H1 (cell line): ENCODE results near the gene SCMH1. TPM values are rescaled to one million over a fixed set of nuclear protein-coding genes. Genes with fewer than 3 reads are reported as not detected.

ENCODE experiments used
- CTCF ChIA-PET: fragments of 300-600 bp; sonication (Branson Sonifier 250); formaldehyde crosslinking; loops from one replicate; lab custom pipeline; 2021; ENCODE audit not compliant: partially characterized antibody; lab: Charles Lee
- POLR2A ChIA-PET: fragments of 300-600 bp; sonication (Branson Sonifier 250); formaldehyde crosslinking; loops from one replicate; lab custom pipeline; 2021; ENCODE audit warnings: inconsistent platforms; ENCODE audit not compliant: partially characterized antibody; lab: Charles Lee
- DNase-seq, 2 experiments: peaks; one replicate each; pipeline versions ENCODE4 v3.0.0 to v3.0.0-alpha.2; 2010 to 2022; ENCODE audit warnings: low spot score in 2 of 2, low read depth in 1 of 2, mixed read lengths in 1 of 2
- FAIRE-seq: peaks from 2 replicates; lab custom pipeline; 2011; peaks lifted over from hg19 to GRCh38; lab: Jason Lieb, UNC
- H2AFZ ChIP-seq: 2 replicates; pipeline ENCODE4 v1.8.1; 2012; ENCODE audit warnings: low read length, inconsistent platforms
- H2AK5ac ChIP-seq: 2 replicates; pipeline ENCODE4 v1.6.1; 2013; ENCODE audit warnings: low read depth, low read length
- H2BK120ac ChIP-seq: replicated peaks from 2 replicates; pipeline ENCODE3; 2013; ENCODE audit warnings: low read depth, low read length, inconsistent platforms
- H2BK12ac ChIP-seq: 2 replicates; pipeline ENCODE4 v1.6.1; 2013; ENCODE audit warnings: low read depth, low read length
- H2BK15ac ChIP-seq: 2 replicates; pipeline ENCODE4 v1.6.1; 2013; ENCODE audit warnings: low read length
- H2BK20ac ChIP-seq: 2 replicates; pipeline ENCODE4 v1.6.1; 2013; ENCODE audit warnings: low read length
- H2BK5ac ChIP-seq: 2 replicates; pipeline ENCODE4 v1.6.1; 2013; ENCODE audit warnings: low read depth, low read length
- H3K14ac ChIP-seq: 2 replicates; pipeline ENCODE4 v1.6.1; 2013; ENCODE audit warnings: inconsistent platforms; ENCODE audit not compliant: insufficient read length
- H3K18ac ChIP-seq: 2 replicates; pipeline ENCODE4 v1.6.1; 2013; ENCODE audit warnings: low read length; ENCODE audit errors: extremely low read depth
- H3K23ac ChIP-seq: 2 replicates; pipeline ENCODE4 v1.6.1; 2013; ENCODE audit warnings: inconsistent platforms; ENCODE audit not compliant: insufficient read length
- H3K23me2 ChIP-seq: 2 replicates; pipeline ENCODE4 v1.6.1; 2013; ENCODE audit warnings: low read depth, low read length
- H3K27ac ChIP-seq: 2 replicates; pipeline ENCODE4 v1.6.1; 2011; ENCODE audit warnings: low read depth, low read length, inconsistent platforms
- H3K27me3 ChIP-seq, 4 experiments: replicated peaks in 1 of 4; 1 replicate in 1 of 4; 2 replicates in 3 of 4; pipeline versions ENCODE4 v1.6.1 to v1.8.1; 2011 to 2013; ENCODE audit warnings: low read length in 3 of 4, mild to moderate bottlenecking in 3 of 4, inconsistent platforms in 2 of 4, mixed read lengths in 2 of 4, moderate library complexity in 1 of 4; ENCODE audit not compliant: control insufficient read depth in 3 of 4, insufficient read depth in 3 of 4; ENCODE audit errors: extremely low read depth in 1 of 4
- H3K36me3 ChIP-seq, 4 experiments: 2 replicates each; pipeline versions ENCODE4 v1.6.1 to v1.8.1; 2011 to 2013; ENCODE audit warnings: mild to moderate bottlenecking in 4 of 4, low read length in 3 of 4, moderate library complexity in 2 of 4, control low read depth in 1 of 4, inconsistent platforms in 1 of 4; ENCODE audit not compliant: insufficient read depth in 4 of 4, control insufficient read depth in 2 of 4
- H3K4ac ChIP-seq: replicated peaks from 2 replicates; pipeline ENCODE3; 2013; ENCODE audit warnings: low read length, low read depth, mixed read lengths, inconsistent platforms; ENCODE audit not compliant: insufficient read length
- H3K4me1 ChIP-seq, 4 experiments: replicated peaks in 1 of 4; 1 replicate in 1 of 4; 2 replicates in 3 of 4; pipeline versions ENCODE4 v1.6.1 to v1.8.1; 2011 to 2013; ENCODE audit warnings: low read length in 3 of 4, inconsistent platforms in 2 of 4, mixed read lengths in 1 of 4; ENCODE audit not compliant: insufficient read depth in 4 of 4, control insufficient read depth in 3 of 4
- H3K4me2 ChIP-seq, 2 experiments: 2 replicates each; pipeline versions ENCODE4 v1.6.1 to v1.8.1; 2011 to 2013; ENCODE audit warnings: low read depth in 2 of 2, low read length in 2 of 2, control low read depth in 1 of 2, inconsistent platforms in 1 of 2, mild to moderate bottlenecking in 1 of 2; ENCODE audit not compliant: insufficient read depth in 1 of 2
- H3K4me3 ChIP-seq, 4 experiments: fragments of 200-600, 300-600 bp in 1 of 4; sonication (generic), shearing (Covaris generic), sonication (Bioruptor Twin) in 1 of 4; 2 replicates each; pipeline versions ENCODE4 v1.5.1 to v1.8.1; 2011 to 2016; ENCODE audit warnings: low read length in 4 of 4, low read depth in 3 of 4, control low read depth in 2 of 4, inconsistent platforms in 2 of 4, mild to moderate bottlenecking in 2 of 4, mixed read lengths in 1 of 4, moderate library complexity in 1 of 4; ENCODE audit not compliant: insufficient read depth in 2 of 4; ENCODE audit errors: extremely low read depth in 1 of 4
- H3K56ac ChIP-seq: replicated peaks from 2 replicates; pipeline ENCODE3; 2013; ENCODE audit warnings: low read depth, mild to moderate bottlenecking, mixed read lengths, low read length, inconsistent platforms; ENCODE audit not compliant: insufficient read length
- H3K79me1 ChIP-seq: 2 replicates; pipeline ENCODE4 v1.6.1; 2013; ENCODE audit warnings: low read depth, low read length, control low read depth
- H3K79me2 ChIP-seq, 2 experiments: 2 replicates each; pipeline versions ENCODE4 v1.6.1 to v1.8.1; 2012 to 2013; ENCODE audit warnings: low read length in 2 of 2, mild to moderate bottlenecking in 2 of 2, inconsistent platforms in 1 of 2; ENCODE audit not compliant: insufficient read depth in 2 of 2, control insufficient read depth in 1 of 2
- H3K9ac ChIP-seq, 4 experiments: replicated peaks in 1 of 4; 1 replicate in 1 of 4; 2 replicates in 3 of 4; pipeline versions ENCODE4 v1.6.1 to v1.8.1; 2011 to 2013; ENCODE audit warnings: low read depth in 3 of 4, low read length in 3 of 4, control low read depth in 2 of 4, mild to moderate bottlenecking in 2 of 4, moderate library complexity in 2 of 4, inconsistent platforms in 1 of 4; ENCODE audit errors: extremely low read depth in 1 of 4
- H3K9me3 ChIP-seq, 2 experiments: 2 replicates each; pipeline versions ENCODE4 v1.6.1 to v1.8.1; 2012 to 2013; ENCODE audit warnings: mild to moderate bottlenecking in 2 of 2, moderate library complexity in 2 of 2, control low read depth in 1 of 2, inconsistent platforms in 1 of 2, low read depth in 1 of 2, low read length in 1 of 2, mixed read lengths in 1 of 2; ENCODE audit not compliant: insufficient read depth in 2 of 2
- H4K20me1 ChIP-seq, 2 experiments: replicated peaks in 1 of 2; 2 replicates each; pipeline versions ENCODE3 to v1.8.1; 2011 to 2013; ENCODE audit warnings: inconsistent platforms in 2 of 2, low read length in 2 of 2, mild to moderate bottlenecking in 1 of 2; ENCODE audit not compliant: insufficient read depth in 2 of 2, control insufficient read depth in 1 of 2
- H4K5ac ChIP-seq: 2 replicates; pipeline ENCODE4 v1.6.1; 2013; ENCODE audit warnings: low read length, low read depth, mixed read lengths, inconsistent platforms; ENCODE audit not compliant: insufficient read length
- H4K8ac ChIP-seq: 2 replicates; pipeline ENCODE4 v1.8.0; 2013; ENCODE audit warnings: mild to moderate bottlenecking, moderate library complexity, low read length, inconsistent platforms; ENCODE audit not compliant: insufficient read depth; ENCODE audit errors: extremely low read depth
- H4K91ac ChIP-seq: replicated peaks from 2 replicates; pipeline ENCODE3; 2013; ENCODE audit warnings: low read length, mixed read lengths, inconsistent platforms; ENCODE audit not compliant: insufficient read length
- BCL11A ChIP-seq, 2 experiments: IDR thresholded peaks; one replicate each; pipeline ENCODE4 v1.6.1; 2011; ENCODE audit warnings: low read depth in 2 of 2, low read length in 2 of 2, mild to moderate bottlenecking in 2 of 2
- BRCA1 ChIP-seq: IDR thresholded peaks from 2 replicates; pipeline ENCODE4 v1.6.1; 2012; ENCODE audit warnings: low read depth, low read length, improper control_type of control experiment
- CBX8 ChIP-seq: fragments of 300-800, 300-1000 bp; sonication (generic); IDR thresholded peaks from 2 replicates; pipeline ENCODE4 v1.7.1; 2016; ENCODE audit warnings: low read depth, low read length, borderline replicate concordance
- GABPA ChIP-seq: IDR thresholded peaks from 2 replicates; pipeline ENCODE4 v1.6.1; 2011; ENCODE audit warnings: mild to moderate bottlenecking, low read length, moderate library complexity, borderline replicate concordance; ENCODE audit not compliant: insufficient read depth
- HDAC2 ChIP-seq, 2 experiments: fragments of 300-600 bp in 1 of 2; sonication (generic) in 1 of 2; IDR thresholded peaks; 2 replicates each; pipeline ENCODE4 v1.6.1; 2011 to 2012; ENCODE audit warnings: low read depth in 2 of 2, low read length in 2 of 2, mild to moderate bottlenecking in 2 of 2, moderate library complexity in 2 of 2, borderline replicate concordance in 1 of 2, inconsistent platforms in 1 of 2
- HDAC6 ChIP-seq: IDR thresholded peaks from one replicate; pipeline ENCODE4 v1.7.1; 2012; ENCODE audit warnings: low read depth, mild to moderate bottlenecking, inconsistent platforms, low read length, moderate library complexity
- MAFK ChIP-seq: IDR thresholded peaks from 2 replicates; pipeline ENCODE4 v1.6.1; 2012; ENCODE audit warnings: low read depth, mild to moderate bottlenecking, improper control_type of control experiment, low read length
- POU5F1 ChIP-seq: IDR thresholded peaks from 2 replicates; pipeline ENCODE4 v1.6.1; 2011; ENCODE audit warnings: low read depth, mild to moderate bottlenecking, low read length, moderate library complexity
- SAP30 ChIP-seq: fragments of 300-600 bp; sonication (generic); IDR thresholded peaks from 2 replicates; pipeline ENCODE4 v1.7.1; 2012; ENCODE audit warnings: low read length, moderate library complexity, mild to moderate bottlenecking, inconsistent platforms; ENCODE audit not compliant: insufficient read depth, insufficient replicate concordance
- SP1 ChIP-seq: IDR thresholded peaks from 2 replicates; pipeline ENCODE4 v1.6.1; 2011; ENCODE audit warnings: low read depth, low read length
- TAF7 ChIP-seq: optimal IDR thresholded peaks from 2 replicates; pipeline ENCODE3; 2011; ENCODE audit warnings: low read depth, mild to moderate bottlenecking, inconsistent platforms, low read length, moderate library complexity, borderline replicate concordance
- ZNF274 ChIP-seq: IDR thresholded peaks from 2 replicates; pipeline ENCODE4 v1.7.0; 2012; ENCODE audit warnings: low read length, borderline replicate concordance; ENCODE audit errors: extremely low read depth
- WGBS, 2 experiments: shearing (Covaris generic) in 1 of 2; methylation state at CpG; one replicate each; pipeline versions ENCODE4 v1.1.6 to v1.1.7; 2013 to 2015; ENCODE audit warnings: low lambda C conversion rate in 2 of 2, mixed read lengths in 2 of 2, inconsistent platforms in 1 of 2, low coverage in 1 of 2, missing lambda C conversion rate in 1 of 2; ENCODE audit not compliant: insufficient replicate concordance in 2 of 2, insufficient coverage in 1 of 2, insufficient read length in 1 of 2; ENCODE audit errors: extremely low coverage in 1 of 2, missing lambda C conversion rate in 1 of 2; 5-methylcytosine and 5-hydroxymethylcytosine counted together
- polyA plus RNA-seq, 7 experiments: library from polyadenylated mRNA; depleted of rRNA in 3 of 7; stranded (reverse) in 5 of 7; unstranded in 2 of 7; fragments of >200 nt in 5 of 7; fragments of 200-250 nt in 2 of 7; gene quantifications; 1 replicate in 5 of 7; 2 replicates in 1 of 7; 4 replicates in 1 of 7; pipeline versions ENCODE4 v1.2.1 to v1.2.3, GENCODE V29; 2011 to 2013; ENCODE audit warnings: missing spikeins in 2 of 7, mixed read lengths in 2 of 7
- total RNA-seq: library from RNA; stranded (reverse); fragmentation: NEBNext Ultra II Directional; extraction: Animal tissue kit (Norgen Biotek cat#: 25700); gene quantifications from 2 replicates; pipeline ENCODE4 v1.2.1, GENCODE V29; 2021
- TF ChIP-seq, protein P1 (sequence below): IDR thresholded peaks from 2 replicates; pipeline ENCODE4 v1.6.1; 2011; ENCODE audit warnings: low read length, improper control_type of control experiment

The SCMH1 gene
- total and polyA plus RNA-seq, 2 of the 8 experiments (the other 6 are each of a cell fraction or from before 2014, with no cell fraction given): 16.6 to 30.7 TPM

DNA sequence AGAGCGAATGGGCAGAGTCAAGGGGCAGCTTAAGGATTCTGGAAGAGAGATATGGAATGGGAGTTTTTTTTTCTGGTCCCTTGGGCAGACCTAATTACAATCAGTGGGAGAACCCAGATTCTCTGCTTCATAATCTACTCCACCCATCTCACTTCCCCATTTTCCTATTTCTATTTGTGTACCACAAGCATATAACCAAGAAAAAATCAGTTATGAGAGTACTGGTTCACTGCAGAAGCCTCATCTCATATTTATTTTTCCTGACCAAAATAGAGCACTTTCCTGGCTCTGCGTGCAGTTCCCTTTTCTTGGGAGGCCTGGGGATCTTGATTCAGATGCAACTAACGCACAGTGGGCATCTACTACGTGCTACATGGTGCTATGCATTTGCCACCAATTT, 138.3 kb downstream of the SCMH1 start:
- no peak for FAIRE-seq
- H3K27me3 ChIP-seq: no peaks in the 10 kb centered on the region
- no peaks in the 10 kb centered on the region for H3K36me3 ChIP-seq
- H3K4ac ChIP-seq: no peak overlapping the region
- no peak overlapping the region for H2BK12ac ChIP-seq
- no peaks in the 10 kb centered on the region for H3K9me3 ChIP-seq
- H2BK15ac ChIP-seq: no peak overlapping the region
- no peaks in the 10 kb centered on the region for H3K79me1 ChIP-seq
- 64% methylated on average over 4 of the region's 4 CpGs; no CpG with 5 or more reads in 1 of the 2 experiments for WGBS, 2 experiments
- no peak overlapping the region for H3K18ac ChIP-seq
- H3K23ac ChIP-seq: no peak overlapping the region
- no peaks in the 10 kb centered on the region for H3K79me2 ChIP-seq
- H3K14ac ChIP-seq: no peak overlapping the region
- no peaks in the 10 kb centered on the region for H4K20me1 ChIP-seq
- H2BK5ac ChIP-seq: no peak overlapping the region
- no peak overlapping the region for H2BK120ac ChIP-seq
- ChIA-PET CTCF (interaction anchor here (0.7 to 1.8 kb wide), 3 partner anchors 12 to 110 kb away, joined by 3 to 8 read pairs (median 4); no protein-coding TSS in a partner anchor), POLR2A (interaction anchor here (0.7 to 1.2 kb wide), 2 partner anchors 9 to 301 kb away, joined by 3 read pairs; no protein-coding TSS in a partner anchor)
- H2AFZ ChIP-seq: no peak overlapping the region
- no peaks in the 10 kb centered on the region for H3K23me2 ChIP-seq
- H2BK20ac ChIP-seq: no peak overlapping the region
- H3K9ac ChIP-seq: no peak overlapping the region
- no peak overlapping the region for H3K4me3 ChIP-seq
- no peak overlapping the region for H4K8ac ChIP-seq
- H2AK5ac ChIP-seq: no peak overlapping the region
- H4K91ac ChIP-seq: no peak overlapping the region
- no peak overlapping the region for H4K5ac ChIP-seq
- H3K56ac ChIP-seq: no peak overlapping the region
- DNase-seq: no peak
- H3K4me2 ChIP-seq: no peak overlapping the region
- H3K4me1 ChIP-seq: peaks cover 0 to 3% (median 0%) of the 10 kb centered on the region in 4 experiments; a peak in 1 of 7 replicates
- H3K27ac ChIP-seq: no peak overlapping the region
- TF ChIP-seq GABPA (no peak), MAFK (no peak), SP1 (no peak), HDAC6 (no peak), BCL11A (IDR thresholded peaks at IDR 0.05; ENCODE audit: low read depth in 2 of 2, low read length in 2 of 2) (no peak), SAP30 (no peak), BRCA1 (no peak), TAF7 (no peak), POU5F1 (no peak), CBX8 (no peak), HDAC2 (IDR thresholded peaks at IDR 0.05; ENCODE audit: borderline replicate concordance in 1 of 2, low read depth in 2 of 2, low read length in 2 of 2) (no peak), ZNF274 (no peak)
- TF ChIP-seq, protein P1, sequence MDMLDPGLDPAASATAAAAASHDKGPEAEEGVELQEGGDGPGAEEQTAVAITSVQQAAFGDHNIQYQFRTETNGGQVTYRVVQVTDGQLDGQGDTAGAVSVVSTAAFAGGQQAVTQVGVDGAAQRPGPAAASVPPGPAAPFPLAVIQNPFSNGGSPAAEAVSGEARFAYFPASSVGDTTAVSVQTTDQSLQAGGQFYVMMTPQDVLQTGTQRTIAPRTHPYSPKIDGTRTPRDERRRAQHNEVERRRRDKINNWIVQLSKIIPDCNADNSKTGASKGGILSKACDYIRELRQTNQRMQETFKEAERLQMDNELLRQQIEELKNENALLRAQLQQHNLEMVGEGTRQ: no peak
